Mucosa of gallbladder (tissue), 1 donor: ENCODE results near the gene MRGPRG. TPM values are rescaled to one million over a fixed set of nuclear protein-coding genes. Genes with fewer than 3 reads are reported as not detected.

Experiments
- DNase-seq: peaks from one replicate; pipeline ENCODE4 v3.0.0-alpha.2; 2020; ENCODE audit warnings: low spot score
- total RNA-seq: library from RNA; stranded (reverse); gene quantifications from one replicate; pipeline ENCODE4 v1.2.1, GENCODE V29; 2021
- donor health status: DM: no; HTN: no; CAD: no.

The MRGPRG gene
- total RNA-seq, 1 donor from 2014 or later: not detected

- no peak for DNase-seq
Observed at GRCh38 chr11:3207526-3208189, 11.0 kb downstream of the MRGPRG start.

- DNase-seq: no peak
Observed at GRCh38 chr11:3206922-3207204, 11.8 kb downstream of the MRGPRG start.

GRCh38 chr11:3206156-3206921, 12.3 kb downstream of the MRGPRG start:
- DNase-seq: no peak

GRCh38 chr11:3205261-3206155, 13.1 kb downstream of the MRGPRG start:
- peak; percentile 17 for DNase-seq

- no peak for DNase-seq
Observed at GRCh38 chr11:3204141-3205015, 14.2 kb downstream of the MRGPRG start.

GRCh38 chr11:3203221-3204043, 15.2 kb downstream of the MRGPRG start:
- DNase-seq: no peak

- DNase-seq: no peak
Observed at GRCh38 chr11:3202759-3203158, 15.9 kb downstream of the MRGPRG start.

- no peak for DNase-seq
Observed at GRCh38 chr11:3202305-3202704, 16.3 kb downstream of the MRGPRG start.

- no peak for DNase-seq
Observed at GRCh38 chr11:3201677-3202181, 16.9 kb downstream of the MRGPRG start.

- DNase-seq: no peak
Observed at GRCh38 chr11:3201112-3201581, 17.5 kb downstream of the MRGPRG start.

- DNase-seq: no peak
Observed at GRCh38 chr11:3200388-3201111, 18.1 kb downstream of the MRGPRG start.

GRCh38 chr11:3199537-3200295, 18.9 kb downstream of the MRGPRG start:
- no peak for DNase-seq

- DNase-seq: no peak
Observed at GRCh38 chr11:3198815-3199214, 19.8 kb downstream of the MRGPRG start.

GRCh38 chr11:3197878-3198528, 20.6 kb downstream of the MRGPRG start:
- DNase-seq: no peak

- no peak for DNase-seq
Observed at GRCh38 chr11:3197044-3197695, 21.4 kb downstream of the MRGPRG start.

- no peak for DNase-seq
Observed at GRCh38 chr11:3196161-3197043, 22.2 kb downstream of the MRGPRG start.
